Measurements from ENCODE around the gene PRAME.

- TF ChIP-seq, protein P1, sequence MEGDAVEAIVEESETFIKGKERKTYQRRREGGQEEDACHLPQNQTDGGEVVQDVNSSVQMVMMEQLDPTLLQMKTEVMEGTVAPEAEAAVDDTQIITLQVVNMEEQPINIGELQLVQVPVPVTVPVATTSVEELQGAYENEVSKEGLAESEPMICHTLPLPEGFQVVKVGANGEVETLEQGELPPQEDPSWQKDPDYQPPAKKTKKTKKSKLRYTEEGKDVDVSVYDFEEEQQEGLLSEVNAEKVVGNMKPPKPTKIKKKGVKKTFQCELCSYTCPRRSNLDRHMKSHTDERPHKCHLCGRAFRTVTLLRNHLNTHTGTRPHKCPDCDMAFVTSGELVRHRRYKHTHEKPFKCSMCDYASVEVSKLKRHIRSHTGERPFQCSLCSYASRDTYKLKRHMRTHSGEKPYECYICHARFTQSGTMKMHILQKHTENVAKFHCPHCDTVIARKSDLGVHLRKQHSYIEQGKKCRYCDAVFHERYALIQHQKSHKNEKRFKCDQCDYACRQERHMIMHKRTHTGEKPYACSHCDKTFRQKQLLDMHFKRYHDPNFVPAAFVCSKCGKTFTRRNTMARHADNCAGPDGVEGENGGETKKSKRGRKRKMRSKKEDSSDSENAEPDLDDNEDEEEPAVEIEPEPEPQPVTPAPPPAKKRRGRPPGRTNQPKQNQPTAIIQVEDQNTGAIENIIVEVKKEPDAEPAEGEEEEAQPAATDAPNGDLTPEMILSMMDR (conservative IDR thresholded peaks at IDR 0.05; ENCODE audit: low read depth, low read length) = no peak
- no peak for TF ChIP-seq EZH2phosphoT487 (IDR thresholded peaks at IDR 0.05; ENCODE audit: borderline replicate concordance, low read length)
- no peak for TF ChIP-seq EZH2 (IDR thresholded peaks at IDR 0.05; ENCODE audit: low read length, unreplicated experiment)
Observed at GRCh38 chr22:22603470-22603947, 44.4 kb upstream of the PRAME start.
